VCaP (cell line): Measurements from ENCODE around the gene C19orf67.
A peak's percentile ranks its signal among the peaks of the same experiment; 100 is the strongest.

ENCODE experiments used
- H3K27ac ChIP-seq: fragments of 450-650 bp; 2 replicates; pipeline ENCODE4 v1.5.1; 2017
- CTCF ChIP-seq: fragments of 450-650 bp; conservative IDR thresholded peaks from 2 replicates; pipeline ENCODE4 v1.5.1; 2017; ENCODE audit warnings: mild to moderate bottlenecking, moderate library complexity

C19orf67 gene

GRCh38 chr19:14059093-14059480 lies 26.5 kb downstream of the C19orf67 start:
- peak; percentile 75 for TF ChIP-seq CTCF
- no peak overlapping the region for H3K27ac ChIP-seq

- H3K27ac ChIP-seq = no peak overlapping the region
- TF ChIP-seq CTCF = no peak
These were observed 27.1 kb downstream of the C19orf67 start for GRCh38 chr19:14058182-14059092.

GRCh38 chr19:14056741-14057356 lies 28.7 kb downstream of the C19orf67 start:
- no peak for TF ChIP-seq CTCF

GRCh38 chr19:14056069-14056666 lies 29.4 kb downstream of the C19orf67 start:
- H3K27ac ChIP-seq = no peak overlapping the region
- TF ChIP-seq CTCF = no peak

More at GRCh38 chr19:14056741-14057356, 28.7 kb downstream of the C19orf67 start:
- H3K27ac ChIP-seq = no peak overlapping the region

- no peak overlapping the region for H3K27ac ChIP-seq
- TF ChIP-seq CTCF = no peak
These were observed 30.2 kb downstream of the C19orf67 start for GRCh38 chr19:14055396-14055795.

GRCh38 chr19:14054721-14055120 lies 30.9 kb downstream of the C19orf67 start:
- TF ChIP-seq CTCF = no peak
- H3K27ac ChIP-seq = no peak overlapping the region

- no peak for TF ChIP-seq CTCF
- no peak overlapping the region for H3K27ac ChIP-seq
These were observed 31.5 kb downstream of the C19orf67 start for GRCh38 chr19:14054099-14054498.
